Keratinocyte (primary cell): Measurements from ENCODE around the gene FAM43B.

Experiments
- EZH2 ChIP-seq: IDR thresholded peaks from one replicate; pipeline ENCODE4 v1.6.1; 2012; ENCODE audit warnings: inconsistent platforms, mild to moderate bottlenecking, low read length, moderate library complexity
- TF ChIP-seq, protein P1 (sequence below), 3 experiments: IDR thresholded peaks in 1 of 3; conservative IDR thresholded peaks in 1 of 3; optimal IDR thresholded peaks in 1 of 3; 2 replicates in 2 of 3; 3 replicates in 1 of 3; pipeline versions ENCODE3 to v1.5.1; 2011; ENCODE audit warnings: low read length in 3 of 3, mild to moderate bottlenecking in 3 of 3, moderate library complexity in 2 of 3, control low read depth in 1 of 3, inconsistent platforms in 1 of 3; ENCODE audit not compliant: insufficient read depth in 2 of 3; ENCODE audit errors: extremely low read depth in 1 of 3

DNA sequence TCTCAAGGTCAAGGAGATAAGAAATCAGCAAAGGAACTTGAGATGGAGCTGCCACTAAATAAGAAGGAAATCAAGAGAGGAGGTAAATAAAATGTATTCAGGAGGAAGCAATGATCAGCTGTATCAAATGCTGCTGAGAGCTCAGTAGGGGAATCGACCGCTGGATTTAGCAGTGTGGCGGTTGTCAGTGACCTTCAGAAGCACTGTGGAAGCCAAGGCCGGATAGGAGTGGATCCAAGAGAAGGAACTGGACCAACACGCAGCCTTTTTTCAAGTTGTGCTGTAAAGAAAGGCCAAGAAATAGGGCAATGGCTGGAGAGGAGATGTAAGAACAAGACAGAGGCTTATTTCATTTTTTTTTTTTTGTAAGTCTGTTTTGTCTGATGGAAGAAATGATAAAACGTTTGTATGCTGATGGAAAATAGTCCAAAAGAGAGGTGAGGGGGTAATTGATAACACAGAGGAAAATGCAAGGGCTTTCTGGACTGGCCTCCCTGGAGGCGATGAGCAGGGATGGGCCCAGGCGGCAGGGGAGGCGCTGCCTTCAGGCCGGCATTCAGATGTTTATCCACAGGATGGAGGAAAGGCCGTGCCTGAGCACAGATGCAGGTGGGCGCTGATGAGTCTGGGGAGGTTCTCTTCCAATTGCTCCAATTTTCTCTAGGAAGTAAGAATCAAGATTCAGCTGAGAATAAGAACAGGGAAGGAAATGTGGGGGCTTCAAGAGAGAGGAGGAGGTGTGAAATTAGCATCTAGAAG, 17.5 kb upstream of the FAM43B start:
- TF ChIP-seq, protein P1, sequence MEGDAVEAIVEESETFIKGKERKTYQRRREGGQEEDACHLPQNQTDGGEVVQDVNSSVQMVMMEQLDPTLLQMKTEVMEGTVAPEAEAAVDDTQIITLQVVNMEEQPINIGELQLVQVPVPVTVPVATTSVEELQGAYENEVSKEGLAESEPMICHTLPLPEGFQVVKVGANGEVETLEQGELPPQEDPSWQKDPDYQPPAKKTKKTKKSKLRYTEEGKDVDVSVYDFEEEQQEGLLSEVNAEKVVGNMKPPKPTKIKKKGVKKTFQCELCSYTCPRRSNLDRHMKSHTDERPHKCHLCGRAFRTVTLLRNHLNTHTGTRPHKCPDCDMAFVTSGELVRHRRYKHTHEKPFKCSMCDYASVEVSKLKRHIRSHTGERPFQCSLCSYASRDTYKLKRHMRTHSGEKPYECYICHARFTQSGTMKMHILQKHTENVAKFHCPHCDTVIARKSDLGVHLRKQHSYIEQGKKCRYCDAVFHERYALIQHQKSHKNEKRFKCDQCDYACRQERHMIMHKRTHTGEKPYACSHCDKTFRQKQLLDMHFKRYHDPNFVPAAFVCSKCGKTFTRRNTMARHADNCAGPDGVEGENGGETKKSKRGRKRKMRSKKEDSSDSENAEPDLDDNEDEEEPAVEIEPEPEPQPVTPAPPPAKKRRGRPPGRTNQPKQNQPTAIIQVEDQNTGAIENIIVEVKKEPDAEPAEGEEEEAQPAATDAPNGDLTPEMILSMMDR (optimal IDR thresholded peaks at IDR 0.05 in 1 of 3, IDR thresholded peaks at IDR 0.05 in 1 of 3, conservative IDR thresholded peaks at IDR 0.05 in 1 of 3; ENCODE audit: extremely low read depth in 1 of 3, insufficient read depth in 2 of 3, low read length in 3 of 3) = no peak
- TF ChIP-seq EZH2 = no peak
